ENCODE data around the gene GMCL2. TPM values are rescaled to one million over a fixed set of nuclear protein-coding genes. Genes with fewer than 3 reads are reported as not detected.

The GMCL2 gene
- total RNA-seq, 1 donor from 2014 or later: not detected

GRCh38 chr5:178193251-178193809 is 6.2 kb upstream of the GMCL2 start:
- intact Hi-C loops (cut with DNase I): no loop called here
- DNase-seq (ENCODE audit: low spot score): no peak

- no peak for DNase-seq (ENCODE audit: low spot score)
- intact Hi-C loops (cut with DNase I): no loop called here
Measured at GRCh38 chr5:178192787-178193186, 5.6 kb upstream of the GMCL2 start.

GRCh38 chr5:178192244-178192643 is 5.1 kb upstream of the GMCL2 start:
- intact Hi-C loops (cut with DNase I): no loop called here

GRCh38 chr5:178191661-178192060 is 4.5 kb upstream of the GMCL2 start:
- intact Hi-C loops (cut with DNase I): no loop called here
- DNase-seq (ENCODE audit: low spot score): no peak

More at GRCh38 chr5:178192244-178192643, 5.1 kb upstream of the GMCL2 start:
- no peak for DNase-seq (ENCODE audit: low spot score)

GRCh38 chr5:178189433-178189832 is 2.3 kb upstream of the GMCL2 start:
- intact Hi-C loops (cut with DNase I): no loop called here
- no peak for DNase-seq (ENCODE audit: low spot score)

- intact Hi-C loops (cut with DNase I): no loop called here
- DNase-seq (ENCODE audit: low spot score): no peak
Measured at GRCh38 chr5:178186427-178186826, 744 bp downstream of the GMCL2 start.

- intact Hi-C loops (cut with DNase I): no loop called here
- no peak for DNase-seq (ENCODE audit: low spot score)
Measured at GRCh38 chr5:178182158-178182876, 4.9 kb downstream of the GMCL2 start.

GRCh38 chr5:178180141-178180863 is 6.9 kb downstream of the GMCL2 start:
- no peak for DNase-seq (ENCODE audit: low spot score)
- intact Hi-C loops (cut with DNase I): no loop called here

GRCh38 chr5:178177569-178177968 is 9.6 kb downstream of the GMCL2 start:
- DNase-seq (ENCODE audit: low spot score): no peak
- intact Hi-C loops (cut with DNase I): no loop called here

- intact Hi-C loops (cut with DNase I): no loop called here
- DNase-seq (ENCODE audit: low spot score): no peak
Measured at GRCh38 chr5:178176791-178177190, 10.4 kb downstream of the GMCL2 start.

- no peak for DNase-seq (ENCODE audit: low spot score)
- intact Hi-C loops (cut with DNase I): no loop called here
Measured at GRCh38 chr5:178174456-178174855, 12.7 kb downstream of the GMCL2 start.

GRCh38 chr5:178170455-178170854 is 16.7 kb downstream of the GMCL2 start:
- intact Hi-C loops (cut with DNase I): no loop called here
- no peak for DNase-seq (ENCODE audit: low spot score)

- intact Hi-C loops (cut with DNase I): no loop called here
Measured at GRCh38 chr5:178165581-178165980, 21.6 kb downstream of the GMCL2 start.

GRCh38 chr5:178163772-178164735 is 23.1 kb downstream of the GMCL2 start:
- intact Hi-C loops (cut with DNase I): loop anchor here (1.0 kb wide), 1 partner anchor 88 kb away; no protein-coding TSS in a partner anchor
- DNase-seq (ENCODE audit: low spot score): peak; percentile 93

More at GRCh38 chr5:178165581-178165980, 21.6 kb downstream of the GMCL2 start:
- DNase-seq (ENCODE audit: low spot score): no peak

- intact Hi-C loops (cut with DNase I): no loop called here
- DNase-seq (ENCODE audit: low spot score): no peak
Measured at GRCh38 chr5:178162481-178162880, 24.7 kb downstream of the GMCL2 start.

GRCh38 chr5:178160176-178160575 is 27.0 kb downstream of the GMCL2 start:
- no peak for DNase-seq (ENCODE audit: low spot score)
- intact Hi-C loops (cut with DNase I): no loop called here

- intact Hi-C loops (cut with DNase I): loop anchor here (2.0 kb wide), 1 partner anchor 24 kb away; the partner anchor contains the start of gene RMND5B
- no peak for DNase-seq (ENCODE audit: low spot score)
Measured at GRCh38 chr5:178155065-178155464, 32.1 kb downstream of the GMCL2 start.

- peak; percentile 100 for DNase-seq (ENCODE audit: low spot score)
- intact Hi-C loops (cut with DNase I): loop anchor here (2.0 kb wide), 2 partner anchors 23 to 51 kb away; partner anchors contain the start of genes HNRNPAB and RMND5B
Measured at GRCh38 chr5:178153530-178154340, 33.4 kb downstream of the GMCL2 start, which contains the start of gene NHP2. NHP2 (minus strand) TSS chr5:178153885; CDS start chr5:178153817, 68 bp downstream.

All from cardiac septum (tissue), 1 donor.